Hepatic stellate cell (primary cell): ENCODE results near the gene TTC28.

ENCODE experiments used
- DNase-seq: peaks from one replicate; pipeline ENCODE4 v3.0.0; 2011; ENCODE audit warnings: low spot score

TTC28 gene

DNA sequence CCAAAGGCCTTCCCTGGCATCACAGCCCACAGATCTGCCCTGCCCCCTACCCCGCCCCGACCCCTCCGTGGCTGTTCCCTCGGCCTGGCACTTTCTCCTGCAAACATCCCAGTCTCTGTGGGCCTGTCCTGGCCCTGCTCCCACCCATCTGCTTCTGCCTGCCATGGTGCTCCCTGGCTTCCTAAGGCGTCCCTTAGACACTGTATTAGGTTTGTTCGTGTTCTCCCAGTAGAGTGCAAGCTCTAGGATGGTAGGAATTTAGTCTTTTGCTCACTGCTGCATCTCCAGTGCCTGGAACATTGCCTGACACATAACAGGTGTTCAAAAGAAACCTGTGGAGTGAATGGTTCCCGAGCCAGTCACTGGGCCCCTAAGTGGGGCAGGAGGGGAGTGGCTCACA is 690.9 kb downstream of the TTC28 start:
- DNase-seq, result no peak

DNA sequence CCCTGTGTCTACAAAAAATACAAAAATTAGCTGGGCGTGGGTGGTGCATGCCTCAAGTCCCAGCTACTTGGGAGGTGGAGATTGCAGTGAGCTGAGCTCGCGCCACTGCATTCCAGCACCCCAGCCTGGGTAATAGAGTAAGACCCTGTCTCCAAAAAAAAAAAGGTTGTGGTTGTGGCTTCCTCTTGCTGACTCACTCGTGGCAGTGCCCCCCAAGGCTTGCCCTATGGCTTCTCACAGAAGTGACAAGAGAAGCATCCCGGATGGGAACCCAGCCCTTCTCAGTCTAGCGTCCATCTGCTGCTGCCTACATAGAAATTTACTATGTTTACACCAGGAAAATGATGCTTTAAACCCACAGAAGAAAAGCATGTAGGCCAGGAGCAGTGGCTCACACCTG is 692.1 kb downstream of the TTC28 start:
- peak; percentile 40 for DNase-seq

DNA sequence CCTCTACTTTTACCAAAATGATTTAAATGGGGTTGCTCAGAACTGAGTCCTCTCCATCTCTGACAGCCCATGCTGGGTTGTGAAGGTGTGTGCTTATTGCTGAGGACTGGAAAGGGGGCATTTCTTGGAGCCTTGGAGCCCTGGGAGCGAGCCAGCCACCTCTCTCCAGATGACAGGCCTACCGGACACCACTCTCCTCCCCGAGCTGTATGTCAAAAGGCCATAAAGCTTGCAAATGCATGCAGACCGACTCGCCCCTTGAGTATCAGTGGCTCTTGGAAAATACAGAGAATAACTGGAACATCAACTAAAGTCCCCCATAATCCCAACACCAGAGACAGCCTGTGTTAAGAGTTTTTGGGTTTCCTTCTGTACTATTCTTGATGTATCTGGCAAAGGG is 692.7 kb downstream of the TTC28 start:
- no peak for DNase-seq

DNA sequence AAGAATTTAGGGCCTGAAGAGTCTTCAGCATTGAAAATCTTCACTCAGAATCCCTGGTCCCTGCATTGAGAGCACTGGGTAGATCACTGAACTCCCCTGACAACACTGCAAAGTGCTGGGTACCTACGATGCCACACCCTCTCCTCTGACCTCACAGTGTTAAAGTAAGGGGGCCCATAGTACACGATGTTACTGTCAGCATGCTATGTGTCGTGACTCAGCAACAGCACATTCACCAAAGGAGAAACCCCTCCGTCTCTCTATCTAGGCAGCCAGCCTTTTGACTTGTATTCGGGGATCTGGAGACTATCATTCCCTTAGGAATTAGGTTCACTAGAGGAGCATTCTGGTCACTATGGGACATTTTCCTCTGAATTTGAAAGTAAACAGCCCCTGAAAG is 693.2 kb downstream of the TTC28 start:
- no peak for DNase-seq

DNA sequence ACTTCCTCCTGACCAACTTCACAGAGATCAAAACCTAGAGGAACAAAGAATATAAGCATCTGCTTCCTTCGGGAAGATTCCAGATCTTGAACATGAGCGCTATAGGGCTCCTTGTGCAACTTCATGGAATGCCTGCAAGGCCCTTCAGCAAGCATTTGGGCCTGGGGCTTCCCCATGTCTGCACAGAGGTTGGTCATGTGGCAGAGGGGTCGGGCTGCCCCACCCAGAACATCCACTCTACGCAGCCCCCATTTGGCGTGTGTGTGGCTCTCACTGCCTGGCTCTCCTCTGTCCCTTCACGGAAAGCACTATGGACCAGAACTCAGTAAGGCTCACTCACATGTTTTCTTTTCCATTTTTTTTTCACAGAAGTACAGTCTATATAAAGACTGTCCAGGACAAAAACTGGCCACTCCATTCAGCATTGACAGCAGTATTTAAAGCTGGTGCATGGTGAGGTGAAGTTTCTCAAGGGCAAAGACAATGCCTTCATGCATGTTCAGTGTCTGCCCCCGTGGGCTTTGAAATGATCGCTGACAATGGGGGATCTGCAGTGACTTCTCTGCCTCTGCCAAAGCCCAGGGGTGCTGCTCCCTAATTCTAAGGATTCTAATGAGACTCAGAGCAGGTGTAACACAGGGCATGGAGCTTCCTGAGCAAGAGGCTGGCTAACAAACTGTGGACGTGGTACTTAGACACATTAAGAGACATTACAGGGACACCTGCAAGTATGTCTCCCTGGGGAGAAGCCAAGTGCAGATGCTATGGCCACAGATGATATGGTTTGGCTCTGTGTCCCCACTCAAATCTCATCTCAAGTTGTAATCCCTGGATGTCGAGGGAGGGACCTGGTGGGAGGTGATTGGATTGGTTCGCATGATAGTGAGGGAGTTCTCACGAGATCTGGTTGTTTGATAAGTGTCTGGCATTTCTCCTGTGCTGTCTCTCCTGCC is 694.0 kb downstream of the TTC28 start:
- no peak for DNase-seq

DNA sequence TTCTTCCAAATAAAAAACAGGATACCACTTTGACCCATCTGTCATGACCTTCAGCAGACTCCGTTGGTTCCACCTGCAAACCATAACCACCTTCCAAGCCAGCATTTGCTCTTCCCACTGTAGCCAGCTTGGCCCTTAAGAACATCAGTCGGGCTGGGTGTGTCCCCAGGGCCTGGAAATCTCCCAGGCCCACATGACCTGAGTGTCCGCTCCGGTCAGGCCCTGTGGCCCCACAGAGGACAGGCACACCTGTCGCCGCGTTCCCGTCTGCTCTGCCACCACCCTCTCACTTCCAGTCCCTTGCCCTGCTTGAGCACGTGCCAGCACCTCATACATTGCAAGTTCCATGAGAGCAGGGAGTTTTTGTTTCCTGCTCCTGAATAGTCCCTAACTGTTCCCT is 694.9 kb downstream of the TTC28 start:
- no peak for DNase-seq

DNA sequence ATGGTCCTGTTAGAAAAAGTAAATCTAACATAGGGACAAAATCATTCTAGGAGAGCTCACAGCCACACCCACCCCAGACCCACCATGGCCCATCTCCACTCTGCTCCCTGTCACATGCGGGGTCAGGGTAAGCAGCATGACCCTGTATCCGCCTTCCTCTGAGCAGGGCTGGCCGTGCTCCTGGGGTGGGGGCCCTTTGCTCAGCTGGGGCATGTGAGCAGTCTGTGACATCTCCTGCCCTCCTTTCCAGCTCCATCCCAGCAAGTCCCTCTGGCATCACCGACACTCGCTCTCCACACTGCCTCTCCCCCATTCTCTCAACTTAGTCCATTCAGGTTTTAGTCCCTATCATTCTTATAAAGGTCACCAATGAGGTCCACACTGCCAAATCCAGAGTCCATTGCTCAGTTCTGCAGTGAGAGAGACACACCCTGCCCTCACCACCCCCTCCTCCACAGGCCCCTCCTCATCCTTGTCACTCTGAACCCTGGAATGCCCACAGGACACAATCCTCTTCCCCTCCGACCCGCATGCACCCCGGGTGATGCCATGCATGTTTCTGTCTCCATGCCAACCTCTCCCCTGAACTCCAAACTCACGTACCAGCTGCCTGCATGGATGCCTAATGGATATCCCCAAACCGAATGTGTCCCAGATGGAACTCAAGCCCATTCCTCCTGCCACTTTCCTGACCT is 695.5 kb downstream of the TTC28 start:
- DNase-seq, result no peak

DNA sequence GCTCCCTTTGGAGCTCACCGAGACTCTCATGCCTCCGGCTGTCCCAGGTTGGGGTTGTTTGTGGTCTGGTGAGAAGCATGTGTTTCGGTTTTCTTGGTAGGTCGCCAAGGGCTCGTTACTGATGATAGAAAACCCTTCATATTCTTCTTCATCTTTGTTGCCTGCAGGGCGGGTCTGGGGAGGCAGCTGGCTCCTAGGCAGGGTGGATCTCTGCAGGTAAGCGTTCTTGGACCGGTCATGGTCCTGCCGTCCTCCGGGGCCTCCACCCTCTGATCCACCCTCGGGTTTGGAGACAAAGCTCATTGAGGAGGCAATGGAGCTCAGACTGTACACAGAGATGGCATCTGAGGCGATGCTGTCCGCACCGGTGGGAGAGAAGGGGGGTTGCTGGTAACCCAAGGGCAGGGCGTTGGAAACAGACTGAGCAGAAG is 696.3 kb downstream of the TTC28 start:
- no peak for DNase-seq

DNA sequence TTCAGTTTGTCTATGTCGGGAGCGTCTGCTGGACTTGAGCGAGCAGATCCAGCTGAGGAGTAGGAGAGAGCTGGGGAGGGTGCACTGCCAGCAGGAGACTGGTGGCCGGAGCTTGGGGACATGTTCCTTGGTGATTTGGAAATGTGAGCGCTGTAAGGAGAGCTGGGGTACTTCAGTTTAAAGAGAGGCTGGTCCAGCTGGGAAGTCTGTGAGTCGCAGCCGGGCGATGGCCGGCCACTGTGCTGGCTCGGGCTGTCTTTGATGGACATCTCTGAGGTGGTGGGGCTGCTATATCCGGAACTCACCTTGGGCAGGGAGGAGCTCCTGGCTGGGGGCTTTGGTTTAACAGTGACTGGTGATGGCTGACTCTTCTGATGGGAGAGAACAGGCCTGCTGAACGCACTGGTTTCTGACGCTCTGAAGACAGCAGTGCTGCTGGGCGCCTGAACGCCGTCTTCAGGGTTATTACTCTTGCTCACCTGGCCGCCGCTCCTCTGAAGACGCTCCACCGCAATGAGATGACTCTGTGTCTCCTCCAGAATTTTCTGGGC is 696.9 kb downstream of the TTC28 start:
- DNase-seq, result no peak

DNA sequence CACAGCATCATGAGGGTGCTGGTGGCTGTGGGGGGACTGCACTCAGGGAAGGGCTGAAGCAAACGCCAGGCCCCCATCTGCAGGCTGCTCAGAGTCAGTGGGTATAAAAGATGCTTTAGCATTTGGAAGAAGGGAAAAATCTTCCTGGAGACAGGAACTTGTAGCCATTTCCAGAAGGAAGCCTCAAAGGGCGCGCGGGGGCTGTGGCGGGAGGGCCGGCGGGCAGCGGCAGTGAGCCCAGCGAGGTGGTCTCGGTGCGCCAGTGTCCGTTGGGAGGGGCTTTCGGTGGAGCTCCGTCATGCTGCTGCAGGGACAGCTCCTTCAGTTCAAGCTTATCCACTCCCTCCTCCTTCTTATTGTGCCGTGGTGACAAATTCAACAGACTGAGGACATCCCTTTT is 697.5 kb downstream of the TTC28 start:
- DNase-seq, result no peak

DNA sequence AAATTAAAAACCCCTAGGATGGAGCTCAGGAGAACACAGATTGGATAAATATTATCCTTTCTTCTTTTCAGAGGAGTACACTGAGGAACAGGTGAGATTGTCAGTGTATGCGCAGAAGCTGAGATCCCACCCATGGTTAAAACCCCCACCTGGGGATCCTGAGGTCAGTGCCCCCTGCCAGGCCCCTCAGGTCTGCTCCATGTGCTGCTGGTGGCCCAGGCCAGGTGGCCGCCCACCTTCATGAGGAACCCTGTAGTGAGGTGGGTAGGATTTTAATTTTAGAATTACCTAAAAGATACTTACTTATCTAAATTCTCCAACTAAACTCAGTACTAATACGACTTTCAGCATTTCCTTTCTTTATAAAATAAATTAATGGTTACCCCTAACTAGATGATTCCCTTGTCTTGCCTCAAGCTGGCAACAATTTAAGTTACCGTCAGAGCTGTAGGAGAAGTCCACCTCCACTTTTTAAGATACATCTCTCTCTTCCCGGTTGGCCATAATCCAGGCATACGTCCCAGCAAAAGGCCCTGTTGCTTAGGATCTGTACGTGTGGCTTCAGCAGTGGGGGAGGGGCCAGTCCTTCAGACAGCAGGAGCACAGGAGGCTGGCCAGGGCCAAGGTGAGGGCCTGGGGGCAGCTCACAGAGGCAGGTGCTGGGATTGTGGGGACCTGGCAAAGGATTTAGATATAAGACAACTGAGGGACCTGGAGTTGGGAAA is 699.1 kb downstream of the TTC28 start:
- no peak for DNase-seq

DNA sequence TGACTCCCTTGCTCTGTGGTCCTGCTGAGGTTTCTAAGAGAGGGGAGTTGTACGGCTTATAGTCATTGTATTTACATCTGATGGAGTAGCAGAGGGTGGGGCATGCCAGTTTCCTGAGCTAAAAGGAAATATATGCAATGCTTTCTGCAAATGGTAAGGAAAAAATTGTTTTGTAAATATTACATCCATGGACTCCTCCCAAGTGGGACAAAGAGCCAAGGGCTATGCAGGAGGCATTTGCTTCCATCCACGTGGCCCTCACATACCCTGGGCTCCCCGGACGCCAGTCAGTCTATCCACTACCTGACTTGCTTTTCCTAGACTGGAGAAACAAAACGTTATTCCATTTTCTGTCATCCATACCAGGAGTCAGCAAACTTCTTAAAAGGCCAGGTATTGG is 700.8 kb downstream of the TTC28 start:
- no peak for DNase-seq

DNA sequence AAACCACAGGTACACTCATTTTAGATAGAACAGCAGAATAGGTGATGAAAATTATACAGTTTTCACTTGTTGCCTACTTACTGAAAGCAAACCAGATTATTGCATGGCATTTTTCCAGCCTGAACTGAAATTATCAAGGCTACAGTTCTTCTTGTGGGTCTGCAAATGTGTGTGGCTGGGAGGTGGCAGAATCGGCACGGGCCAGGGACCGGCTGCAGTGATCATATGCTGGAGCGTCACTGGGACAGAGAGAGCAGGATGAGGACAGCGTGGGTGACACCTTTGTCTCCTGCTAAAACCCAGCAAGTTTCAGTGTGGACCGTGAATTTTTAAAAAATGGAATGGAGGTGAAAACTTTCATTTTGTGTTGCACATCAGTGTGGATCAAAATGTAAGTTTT is 701.3 kb downstream of the TTC28 start:
- no peak for DNase-seq

DNA sequence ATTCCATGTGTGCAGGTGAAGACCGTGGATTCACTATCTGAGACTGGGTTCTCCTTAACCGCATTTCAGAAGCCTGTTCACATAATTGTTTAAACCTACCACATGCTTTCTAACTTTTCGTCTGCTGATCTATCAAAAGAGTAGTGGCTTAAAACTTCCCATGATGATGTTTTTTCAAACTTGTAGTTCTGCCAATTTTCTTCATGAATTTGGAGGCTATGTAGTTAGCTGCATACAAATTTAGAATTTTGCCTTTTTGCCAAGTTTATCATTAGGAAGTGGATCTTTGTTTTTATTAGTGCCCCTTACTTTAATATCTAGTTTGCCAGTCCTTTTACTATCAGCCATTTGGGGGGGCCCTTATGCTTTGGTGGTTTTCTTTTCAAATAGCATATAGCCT is 703.1 kb downstream of the TTC28 start:
- DNase-seq, result no peak

DNA sequence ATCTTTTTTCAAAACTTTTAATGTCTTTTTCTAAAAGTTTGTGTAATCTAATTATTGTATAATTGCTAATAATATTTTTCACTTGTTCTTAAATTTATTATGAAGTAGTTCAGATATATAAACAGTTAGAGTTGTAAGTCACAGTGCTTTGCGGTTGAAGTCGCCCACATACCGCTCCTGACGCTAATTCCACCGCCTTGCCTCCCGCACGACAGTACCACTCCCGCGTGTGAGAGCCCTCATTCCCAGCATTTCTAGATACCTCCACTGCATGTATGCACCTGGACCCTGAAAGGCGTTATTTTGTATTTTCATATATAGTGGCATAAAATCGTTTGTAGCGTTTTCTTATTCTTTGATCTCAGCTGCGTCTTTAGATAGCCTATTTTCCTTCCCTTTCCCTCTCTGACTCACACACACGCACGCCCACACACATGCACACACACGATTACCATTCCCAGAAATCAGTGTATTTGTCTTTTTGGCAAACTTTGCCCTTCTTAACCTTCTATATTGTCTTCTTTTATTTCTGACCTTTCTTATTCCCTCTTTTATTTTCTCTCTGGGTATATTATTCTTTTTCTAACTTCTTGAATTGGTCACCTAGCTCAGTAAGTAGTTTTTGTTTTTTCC is 704.1 kb downstream of the TTC28 start:
- no peak for DNase-seq

DNA sequence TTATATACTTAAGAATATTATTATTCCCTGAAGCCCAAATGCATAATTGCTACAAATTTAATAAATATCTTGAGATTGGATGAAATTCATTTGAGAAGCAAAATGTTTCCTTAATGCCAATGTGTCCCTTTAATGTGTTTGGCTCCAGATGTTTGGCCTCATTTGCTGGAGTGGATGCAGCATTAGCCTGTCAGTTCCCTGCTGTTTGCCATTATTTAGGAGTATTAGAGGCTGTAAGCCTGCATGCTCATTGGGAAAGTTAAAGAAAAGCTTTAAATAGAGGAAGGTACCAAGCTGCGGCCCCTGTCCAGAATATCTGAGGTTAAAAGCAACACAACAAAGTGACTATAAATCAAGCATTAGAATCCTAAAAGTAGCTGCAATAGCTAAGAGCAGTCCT is 705.8 kb downstream of the TTC28 start:
- no peak for DNase-seq

DNA sequence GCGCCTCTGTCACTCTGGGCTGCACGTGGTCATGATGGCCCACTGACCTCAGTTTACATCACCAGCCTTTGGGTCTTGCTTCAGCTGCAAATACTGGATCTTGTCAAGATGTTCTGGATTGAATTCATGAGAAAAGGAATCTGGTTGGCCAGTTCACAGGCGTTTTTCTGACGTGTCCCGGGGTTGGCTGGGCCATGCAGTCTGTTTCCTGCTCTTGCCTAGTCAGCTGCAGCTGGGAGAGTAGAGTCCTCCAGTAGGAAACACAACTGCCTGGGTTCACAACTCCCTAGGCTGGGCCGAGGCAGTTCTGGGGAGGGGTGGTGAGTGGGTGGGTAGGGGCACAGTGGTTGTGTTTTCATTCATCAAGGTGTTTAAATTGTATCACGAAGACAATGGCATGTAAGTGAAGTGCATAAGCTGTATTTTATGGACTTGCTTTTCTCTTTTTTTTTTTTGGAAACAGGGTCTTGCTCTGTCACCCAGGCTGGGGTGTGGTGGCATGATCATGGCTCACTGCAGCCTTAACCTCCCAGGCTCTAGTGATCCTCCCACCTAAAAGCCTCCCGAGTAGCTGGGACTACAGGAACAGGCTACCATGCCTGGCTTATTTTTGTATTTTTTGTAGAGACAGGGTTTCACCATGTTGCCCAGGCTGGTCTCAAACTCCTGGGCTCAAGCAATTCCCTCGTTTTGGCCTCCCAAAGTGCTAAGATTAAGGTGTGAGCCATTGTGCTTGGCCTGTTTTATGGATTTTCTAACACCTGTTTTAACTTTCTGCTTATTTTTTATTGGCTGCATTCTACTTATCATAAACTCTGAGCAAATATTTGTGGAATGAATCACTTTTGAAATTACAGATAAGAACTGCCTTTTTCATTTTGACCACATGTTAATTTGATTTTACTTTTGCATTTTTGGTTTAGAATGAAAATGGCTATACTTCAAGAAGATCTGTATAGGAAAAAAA is 706.6 kb downstream of the TTC28 start:
- no peak for DNase-seq

DNA sequence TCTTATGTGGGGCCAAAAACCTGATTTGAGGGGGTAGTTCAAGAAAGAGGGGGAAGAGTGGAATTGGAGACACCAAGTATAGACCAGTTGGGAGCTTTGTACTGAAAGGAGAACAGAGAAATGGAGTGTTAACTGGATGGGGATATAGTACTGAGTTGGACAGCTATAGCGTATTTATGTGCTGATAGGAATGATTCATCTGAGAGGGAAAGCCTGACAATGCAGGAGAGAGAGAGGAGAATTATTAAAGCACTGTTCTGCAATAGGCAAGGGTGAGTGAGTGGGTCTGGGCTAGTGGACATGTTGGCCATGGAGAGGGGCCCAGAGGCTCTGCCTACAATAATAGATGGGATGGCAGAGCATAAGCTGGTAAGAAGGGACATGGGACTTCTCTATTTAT is 707.7 kb downstream of the TTC28 start:
- no peak for DNase-seq

DNA sequence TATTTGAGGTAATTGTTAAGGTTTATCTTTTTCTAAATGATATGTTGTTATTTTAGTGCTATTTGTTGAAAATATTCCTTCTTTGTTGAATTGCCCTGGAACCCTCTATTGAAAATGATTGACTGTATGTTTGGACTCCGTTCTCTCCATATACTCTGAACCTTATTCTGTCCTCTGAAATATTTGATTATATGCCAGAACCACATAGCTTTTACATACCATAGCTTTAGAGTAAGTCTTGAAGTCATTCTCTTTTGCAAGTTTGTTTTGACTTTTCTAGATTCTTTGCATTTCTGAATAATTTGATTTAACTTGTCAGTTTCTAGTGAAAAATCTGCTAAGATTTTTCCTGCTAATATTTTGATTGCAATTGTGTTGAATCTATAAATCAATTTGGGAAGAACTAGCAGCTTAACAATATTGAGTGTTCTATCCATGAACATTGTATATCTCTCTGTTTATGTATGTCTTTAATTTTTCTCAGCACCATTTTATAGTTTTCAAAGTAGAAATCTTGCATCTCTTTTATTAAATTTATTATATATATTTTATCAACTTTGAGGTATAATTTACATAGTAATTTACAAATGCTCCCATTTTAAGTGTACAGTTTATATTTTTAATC is 708.9 kb downstream of the TTC28 start:
- no peak for DNase-seq
